Measurements from ENCODE around the gene TMEM190. TPM values are rescaled to one million over a fixed set of nuclear protein-coding genes. Genes with fewer than 3 reads are reported as not detected.
A peak's percentile ranks its signal among the peaks of the same experiment; 100 is the strongest.
"Not testable (repeated sequence)": the region's sequence is repeated elsewhere in the genome, so short reads cannot be mapped to it uniquely, and the experiment has no call there.

The TMEM190 gene
- total RNA-seq, 1 donor from 2014 or later = not detected

DNA sequence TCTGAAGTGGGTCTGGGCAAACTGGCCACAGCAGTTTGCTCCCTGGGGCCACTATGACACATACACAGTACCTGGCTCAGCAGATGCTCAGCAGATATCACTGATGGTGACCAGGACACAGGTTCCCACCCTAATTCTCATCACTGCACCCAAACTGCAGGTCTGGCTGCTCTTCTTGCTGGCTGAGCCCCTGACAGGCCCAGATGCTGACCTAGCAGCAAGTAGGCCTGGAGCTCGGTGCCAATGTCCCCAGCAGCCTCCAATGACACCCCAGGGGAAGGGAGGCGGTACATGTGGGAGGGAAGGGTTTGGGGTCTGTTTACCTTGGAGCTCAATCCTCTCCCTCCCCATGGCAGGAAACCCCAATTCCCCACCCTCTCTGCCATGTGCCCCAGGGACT is 25.9 kb downstream of the TMEM190 start:
- TF ChIP-seq, protein P1, sequence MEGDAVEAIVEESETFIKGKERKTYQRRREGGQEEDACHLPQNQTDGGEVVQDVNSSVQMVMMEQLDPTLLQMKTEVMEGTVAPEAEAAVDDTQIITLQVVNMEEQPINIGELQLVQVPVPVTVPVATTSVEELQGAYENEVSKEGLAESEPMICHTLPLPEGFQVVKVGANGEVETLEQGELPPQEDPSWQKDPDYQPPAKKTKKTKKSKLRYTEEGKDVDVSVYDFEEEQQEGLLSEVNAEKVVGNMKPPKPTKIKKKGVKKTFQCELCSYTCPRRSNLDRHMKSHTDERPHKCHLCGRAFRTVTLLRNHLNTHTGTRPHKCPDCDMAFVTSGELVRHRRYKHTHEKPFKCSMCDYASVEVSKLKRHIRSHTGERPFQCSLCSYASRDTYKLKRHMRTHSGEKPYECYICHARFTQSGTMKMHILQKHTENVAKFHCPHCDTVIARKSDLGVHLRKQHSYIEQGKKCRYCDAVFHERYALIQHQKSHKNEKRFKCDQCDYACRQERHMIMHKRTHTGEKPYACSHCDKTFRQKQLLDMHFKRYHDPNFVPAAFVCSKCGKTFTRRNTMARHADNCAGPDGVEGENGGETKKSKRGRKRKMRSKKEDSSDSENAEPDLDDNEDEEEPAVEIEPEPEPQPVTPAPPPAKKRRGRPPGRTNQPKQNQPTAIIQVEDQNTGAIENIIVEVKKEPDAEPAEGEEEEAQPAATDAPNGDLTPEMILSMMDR (IDR thresholded peaks at IDR 0.05; ENCODE audit: insufficient read depth, low read length, severe bottlenecking) = no peak
- peaks cover 20% of the 10 kb centered on the region for H3K36me3 ChIP-seq (ENCODE audit: control insufficient read depth, insufficient read depth, low read length)
- DNase-seq (ENCODE audit: low read depth) (no peak), FAIRE-seq (no peak)
- H3K27me3 ChIP-seq (ENCODE audit: control insufficient read depth, insufficient read depth, low read length) = no peaks in the 10 kb centered on the region
- no peak overlapping the region for H3K4me3 ChIP-seq (ENCODE audit: low read depth, low read length)

DNA sequence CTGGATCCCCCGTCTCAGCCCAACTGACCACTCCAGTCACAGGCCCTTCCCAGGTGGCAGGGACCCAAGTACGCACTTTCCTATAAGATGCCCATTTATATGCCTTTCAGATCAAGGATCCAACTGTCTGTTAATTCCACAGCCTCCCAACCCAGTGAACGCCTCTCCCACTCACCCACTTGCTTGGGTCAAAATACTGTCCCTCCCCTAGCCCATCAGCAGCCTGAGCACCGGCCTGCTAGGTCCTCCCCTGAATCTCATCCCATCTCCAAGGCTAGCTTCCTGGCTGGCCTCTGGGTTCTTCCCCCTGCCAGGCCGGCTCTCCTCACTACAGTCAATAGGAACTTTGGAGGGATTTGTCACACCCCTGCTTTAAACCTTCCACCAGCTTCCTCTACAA is 29.0 kb downstream of the TMEM190 start:
- H3K27me3 ChIP-seq (ENCODE audit: control insufficient read depth, insufficient read depth, low read length) = no peaks in the 10 kb centered on the region
- FAIRE-seq (no peak), DNase-seq (ENCODE audit: low read depth) (no peak)
- TF ChIP-seq, protein P1 (IDR thresholded peaks at IDR 0.05; ENCODE audit: insufficient read depth, low read length, severe bottlenecking) = no peak
- peaks cover 20% of the 10 kb centered on the region for H3K36me3 ChIP-seq (ENCODE audit: control insufficient read depth, insufficient read depth, low read length)
- H3K4me3 ChIP-seq (ENCODE audit: low read depth, low read length) = no peak overlapping the region

DNA sequence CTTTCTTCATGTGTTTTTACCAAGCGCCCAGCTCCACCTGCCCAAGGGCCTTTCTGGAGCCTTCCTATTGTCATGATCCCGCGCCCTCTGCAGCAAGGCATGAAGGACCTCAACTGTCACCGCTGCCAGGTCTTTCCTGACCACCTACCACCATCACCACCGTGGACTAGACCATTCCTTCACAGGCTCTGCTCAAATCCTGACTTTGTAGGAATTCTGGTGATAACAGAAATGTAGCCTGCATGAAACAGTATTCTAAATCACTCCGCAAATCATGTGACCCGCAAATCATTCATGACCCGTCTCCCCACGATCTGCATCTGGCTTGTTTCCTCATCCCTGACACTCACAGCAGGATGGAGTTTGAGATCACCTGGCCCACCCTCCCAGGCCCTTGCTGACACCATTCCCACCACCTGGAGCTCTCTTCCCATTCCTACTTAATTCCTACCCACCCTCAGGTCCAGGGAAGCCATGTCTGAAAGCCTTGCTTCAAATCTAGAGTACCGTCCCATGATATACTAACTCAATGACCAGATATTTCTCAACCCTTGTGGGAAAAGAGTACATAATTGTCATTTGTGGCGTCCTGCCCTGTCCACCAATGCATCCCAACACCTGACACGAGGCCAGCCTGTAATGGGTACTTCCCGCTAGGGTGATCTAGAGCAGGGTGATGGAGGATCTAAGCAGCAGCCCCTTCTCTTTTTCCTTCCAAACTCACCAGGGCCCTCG is 29.6 kb downstream of the TMEM190 start:
- peaks cover 20% of the 10 kb centered on the region for H3K36me3 ChIP-seq (ENCODE audit: control insufficient read depth, insufficient read depth, low read length)

DNA sequence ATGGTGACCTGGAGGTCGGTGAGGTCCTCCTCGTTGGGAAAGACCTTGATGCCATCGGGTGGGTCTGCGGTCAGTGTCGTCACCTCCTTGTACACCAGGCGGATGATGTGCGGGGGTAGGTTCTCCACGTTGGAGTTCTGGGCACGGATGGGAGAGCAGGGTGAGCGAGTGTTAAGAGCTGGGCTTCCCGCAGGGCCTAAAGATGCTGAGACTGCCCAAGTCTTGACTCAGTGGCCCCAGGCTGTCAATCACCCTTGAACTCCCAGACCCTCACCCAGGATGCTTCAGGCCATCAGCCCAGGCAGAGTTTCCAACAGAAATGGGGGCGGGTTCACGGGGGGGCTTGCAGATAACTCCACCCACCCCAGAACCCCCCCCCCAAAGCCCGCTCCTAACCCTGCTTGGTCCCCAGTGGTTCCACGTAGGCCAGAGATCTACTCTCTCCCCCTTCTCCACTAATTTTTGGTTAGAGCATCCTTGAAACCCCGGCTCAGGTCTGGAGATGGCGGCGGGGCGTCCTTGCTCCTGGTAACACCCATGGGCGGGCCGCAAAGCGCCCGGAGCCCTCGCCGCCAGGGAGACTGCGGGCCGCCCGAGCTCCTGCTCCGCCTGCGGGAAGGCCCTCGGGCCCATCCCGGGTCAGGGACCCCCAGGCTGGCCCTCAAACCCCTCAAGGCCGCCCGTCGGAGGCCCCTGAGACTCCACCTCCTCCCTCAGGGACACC is 30.4 kb downstream of the TMEM190 start:
- Histone ChIP-seq H3K27me3 (ENCODE audit: control insufficient read depth, insufficient read depth, low read length) (no peaks in the 10 kb centered on the region), H3K4me3 (ENCODE audit: low read depth, low read length) (peak overlapping the region; percentile 76), H3K36me3 (ENCODE audit: control insufficient read depth, insufficient read depth, low read length) (peaks cover 17% of the 10 kb centered on the region)
- TF ChIP-seq, protein P1 (IDR thresholded peaks at IDR 0.05; ENCODE audit: insufficient read depth, low read length, severe bottlenecking) = no peak
- no peak for FAIRE-seq
- no peak for DNase-seq (ENCODE audit: low read depth)

More for the DNA sequence above, 29.6 kb downstream of the TMEM190 start:
- H3K4me3 ChIP-seq (ENCODE audit: low read depth, low read length) = no peak overlapping the region
- no peaks in the 10 kb centered on the region for H3K27me3 ChIP-seq (ENCODE audit: control insufficient read depth, insufficient read depth, low read length)
- DNase-seq (ENCODE audit: low read depth) (no peak), FAIRE-seq (no peak)
- TF ChIP-seq, protein P1 (IDR thresholded peaks at IDR 0.05; ENCODE audit: insufficient read depth, low read length, severe bottlenecking) = no peak

DNA sequence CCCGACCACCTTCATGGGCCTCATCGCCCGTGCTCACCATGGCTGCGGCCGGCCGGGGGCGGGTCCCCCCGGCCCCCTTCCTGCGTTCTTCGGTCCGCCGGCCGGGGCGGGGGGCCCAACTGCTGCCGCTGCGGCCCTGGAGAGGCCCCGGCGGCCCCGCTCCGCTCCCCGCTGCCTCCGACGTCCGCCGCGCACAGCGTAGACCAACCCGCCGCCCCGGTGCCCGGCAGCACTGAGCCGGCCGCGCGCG is 30.8 kb downstream of the TMEM190 start, which contains the start of gene UBE2S:
Gene UBE2S (minus strand): TSS at position 239 of the 250 bp plus-strand sequence. CDS start 199 bp downstream, at position 40.
- H3K36me3 ChIP-seq (ENCODE audit: control insufficient read depth, insufficient read depth, low read length) = peaks cover 13% of the 10 kb centered on the region
- DNase-seq (ENCODE audit: low read depth); FAIRE-seq; H3K27me3 ChIP-seq (ENCODE audit: control insufficient read depth, insufficient read depth, low read length): not testable (repeated sequence)
- peak within 1 kb of the TSS; percentile 76 for H3K4me3 ChIP-seq (ENCODE audit: low read depth, low read length)

DNA sequence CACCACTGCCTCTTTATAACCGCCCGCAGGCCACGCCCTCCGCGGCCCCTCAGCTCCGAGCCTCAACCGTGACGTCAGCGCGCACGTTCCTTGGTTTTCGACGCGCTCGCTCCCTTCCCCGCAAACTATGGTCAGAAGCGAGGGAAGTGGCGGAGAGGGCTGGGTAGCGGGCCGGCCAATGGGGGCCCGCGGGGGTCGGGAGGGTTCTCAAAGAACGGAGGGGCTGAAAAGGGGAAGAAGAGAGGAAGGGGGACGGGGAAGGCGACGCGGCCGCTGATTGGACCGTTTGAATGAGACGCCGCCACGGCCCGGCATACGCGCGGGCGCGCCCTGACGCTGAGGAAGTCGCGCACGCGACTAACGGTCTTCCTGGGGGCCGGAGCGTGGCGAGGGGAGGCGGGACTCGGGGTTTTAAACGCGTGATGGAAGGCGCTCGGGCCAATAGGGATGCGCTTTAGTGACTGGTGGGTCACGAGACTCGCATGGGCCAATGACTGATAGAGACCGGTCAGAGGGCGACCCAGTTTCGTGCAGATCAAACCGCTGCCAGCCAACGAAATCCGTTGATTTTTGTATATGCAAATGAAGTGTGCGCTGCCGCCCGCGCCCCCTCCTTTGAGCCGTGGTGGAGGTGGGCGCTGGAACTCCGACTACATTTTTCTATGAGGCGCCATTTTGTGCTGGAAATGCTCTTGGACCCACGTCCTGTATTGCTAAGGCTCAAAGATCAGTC is 31.3 kb downstream of the TMEM190 start:
- TF ChIP-seq, protein P1 (IDR thresholded peaks at IDR 0.05; ENCODE audit: insufficient read depth, low read length, severe bottlenecking) = no peak
- Histone ChIP-seq H3K27me3 (ENCODE audit: control insufficient read depth, insufficient read depth, low read length) (no peaks in the 10 kb centered on the region), H3K36me3 (ENCODE audit: control insufficient read depth, insufficient read depth, low read length) (peaks cover 10% of the 10 kb centered on the region), H3K4me3 (ENCODE audit: low read depth, low read length) (peak overlapping the region; percentile 76)
- no peak for FAIRE-seq
- peak; percentile 94 for DNase-seq (ENCODE audit: low read depth)
